Measurements from ENCODE around the gene ZC3H18. TPM values are rescaled to one million over a fixed set of nuclear protein-coding genes. Genes with fewer than 3 reads are reported as not detected.

The ZC3H18 gene
- total and polyA plus RNA-seq, 2 of the 4 experiments (the other 2 are of a cell fraction): 3.4 to 21.3 TPM

- Histone ChIP-seq H4K8ac (ENCODE audit: low read depth in 2 of 2, low read length in 2 of 2) (no peak overlapping the region), H4K91ac (ENCODE audit: insufficient read depth, low read depth, low read length) (no peak overlapping the region), H3K4me1 (ENCODE audit: control insufficient read depth, insufficient read depth, low read length) (no peaks in the 10 kb centered on the region), H2BK15ac (ENCODE audit: low read depth, low read length) (no peak overlapping the region), H2AFZ (replicated peaks; ENCODE audit: low read length, poor library complexity) (no peak overlapping the region), H2AK5ac (ENCODE audit: low read depth, low read length) (no peak overlapping the region), H2BK120ac (ENCODE audit: low read depth, low read length) (no peak overlapping the region), H4K20me1 (ENCODE audit: insufficient read depth, low read length) (no peaks in the 10 kb centered on the region), H3K14ac (replicated peaks; ENCODE audit: low read depth, low read length) (no peak overlapping the region), H2AK9ac (replicated peaks; ENCODE audit: low read depth, low read length, poor library complexity) (no peak overlapping the region), H3K18ac (ENCODE audit: low read depth, low read length) (no peak overlapping the region), H2BK20ac (ENCODE audit: low read depth, low read length) (no peak overlapping the region), H3K36me3 (ENCODE audit: control insufficient read depth, insufficient read depth, low read length) (no peaks in the 10 kb centered on the region), H3K27ac (ENCODE audit: insufficient read depth, low read length) (no peak overlapping the region), H4K5ac (ENCODE audit: low read depth, low read length) (no peak overlapping the region), H3K9me3 (ENCODE audit: control insufficient read depth, insufficient read depth, low read length) (peaks cover 11% of the 10 kb centered on the region), H3K4me3 (ENCODE audit: insufficient read depth, low read depth, low read length) (no peak overlapping the region), H3K9ac (ENCODE audit: low read depth, low read length) (no peak overlapping the region), H3K9me1 (ENCODE audit: insufficient read depth, low read length) (no peaks in the 10 kb centered on the region), H3K4ac (ENCODE audit: low read depth, low read length) (no peak overlapping the region), H3K27me3 (ENCODE audit: control insufficient read depth, insufficient read depth, low read length) (peaks cover 69% of the 10 kb centered on the region), H3K23ac (ENCODE audit: low read depth, low read length) (no peak overlapping the region), H3K56ac (ENCODE audit: extremely low read depth, insufficient read depth, low read length) (no peak overlapping the region), H2BK5ac (ENCODE audit: low read depth, low read length, poor library complexity, severe bottlenecking) (no peak overlapping the region), H3K4me2 (ENCODE audit: low read depth, low read length) (no peak overlapping the region), H3K79me1 (ENCODE audit: low read depth in 1 of 2, low read length in 2 of 2) (no peaks in the 10 kb centered on the region)
- ChIA-PET POLR2A (ENCODE audit: unreplicated experiment) (no interaction called here), CTCF (no interaction called here)
- dilution Hi-C loops (cut with HindIII; ENCODE audit: low sequenced_read_pairs, unreplicated experiment): no loop called here
- in situ Hi-C loops (cut with MboI; ENCODE audit: low sequenced_read_pairs): no loop called here
- intact Hi-C loops (cut with micrococcal nuclease): no loop called here
- DNase-seq (no peak), ATAC-seq (ENCODE audit: low read depth) (no peak)
- WGBS, 2 experiments (ENCODE audit: extremely low coverage in 2 of 2, insufficient read length in 1 of 2): no CpG with 5 or more reads among the region's 12 CpGs
- TF ChIP-seq RAD21 (IDR thresholded peaks at IDR 0.05; ENCODE audit: low read length) (no peak), FOS (IDR thresholded peaks at IDR 0.05; ENCODE audit: low read depth, low read length) (no peak), RCOR1 (IDR thresholded peaks at IDR 0.05; ENCODE audit: insufficient replicate concordance, low read length) (no peak)
- BruUV-seq (replicated peaks): no TSS peak
Measured at GRCh38 chr16:88549671-88550245, 20.4 kb upstream of the ZC3H18 start.
